CD4-positive, alpha-beta T cell treated with Interleukin-15 for 1 hour (primary cell): ENCODE results near the gene TIAL1.
A peak's percentile ranks its signal among the peaks of the same experiment; 100 is the strongest.
"Not testable (repeated sequence)": the region's sequence is repeated elsewhere in the genome, so short reads cannot be mapped to it uniquely, and the experiment has no call there.

Experiments used
- DNase-seq: peaks from one replicate; pipeline ENCODE4 v3.0.0-alpha.2; 2020

The TIAL1 gene

DNA sequence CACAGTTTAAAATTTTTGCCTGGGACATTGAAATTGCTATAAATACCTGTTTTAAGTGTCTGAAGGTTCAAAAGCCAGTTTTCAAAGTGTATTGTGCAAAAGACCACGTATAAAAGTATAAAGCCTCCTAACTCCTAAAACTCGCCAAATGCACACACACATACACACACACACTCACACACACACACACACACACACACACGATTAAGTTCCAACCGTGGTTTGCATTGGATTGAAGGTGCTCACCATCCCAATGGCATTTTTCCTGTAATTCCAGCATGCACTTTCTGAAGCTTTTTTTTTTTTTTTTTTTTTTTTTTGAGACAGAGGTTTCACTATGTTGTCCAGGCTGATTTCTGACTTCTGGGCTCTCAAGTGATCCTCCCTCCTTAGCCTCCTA is 51.5 kb downstream of the TIAL1 start:
- DNase-seq, result no peak

DNA sequence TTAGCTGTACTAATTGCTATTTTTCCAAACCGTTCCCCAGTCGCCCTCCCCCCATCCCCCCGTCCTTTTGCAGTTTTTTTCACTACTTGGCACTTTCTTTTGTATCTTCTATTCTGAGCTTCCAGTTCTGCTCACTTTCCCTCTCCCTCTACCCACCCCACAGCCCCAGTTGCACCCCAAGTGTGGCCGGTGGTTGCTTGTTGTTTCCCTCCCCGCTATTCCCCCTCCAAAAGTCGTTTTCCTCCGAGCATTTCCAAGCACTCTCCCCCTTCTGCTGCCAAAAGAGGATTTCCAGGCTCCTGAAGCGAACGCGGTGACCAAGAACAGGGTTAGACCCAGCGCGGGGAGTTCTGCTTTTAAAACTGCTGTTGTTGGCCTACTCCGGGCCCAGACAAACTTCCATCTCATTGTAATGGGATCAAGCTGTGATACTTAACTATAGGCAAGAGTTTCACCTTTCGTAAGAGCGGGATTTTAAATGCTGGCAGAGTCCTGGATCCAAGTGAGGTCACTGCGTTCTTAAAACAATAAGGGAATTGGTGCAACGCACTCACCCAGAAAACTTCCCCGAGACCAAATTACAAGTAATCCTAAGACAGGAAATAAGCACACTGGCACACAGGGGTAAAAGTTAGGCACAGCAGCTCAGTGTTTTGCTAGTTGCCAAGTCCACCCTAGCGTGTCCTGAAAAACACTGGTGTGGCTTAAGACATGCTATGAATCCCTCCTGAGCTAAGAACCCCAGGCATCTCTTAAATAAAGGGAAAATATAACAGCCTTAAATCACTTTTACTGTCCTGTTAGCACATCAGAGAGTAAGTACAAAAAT is 52.7 kb downstream of the TIAL1 start:
- DNase-seq, result no peak

DNA sequence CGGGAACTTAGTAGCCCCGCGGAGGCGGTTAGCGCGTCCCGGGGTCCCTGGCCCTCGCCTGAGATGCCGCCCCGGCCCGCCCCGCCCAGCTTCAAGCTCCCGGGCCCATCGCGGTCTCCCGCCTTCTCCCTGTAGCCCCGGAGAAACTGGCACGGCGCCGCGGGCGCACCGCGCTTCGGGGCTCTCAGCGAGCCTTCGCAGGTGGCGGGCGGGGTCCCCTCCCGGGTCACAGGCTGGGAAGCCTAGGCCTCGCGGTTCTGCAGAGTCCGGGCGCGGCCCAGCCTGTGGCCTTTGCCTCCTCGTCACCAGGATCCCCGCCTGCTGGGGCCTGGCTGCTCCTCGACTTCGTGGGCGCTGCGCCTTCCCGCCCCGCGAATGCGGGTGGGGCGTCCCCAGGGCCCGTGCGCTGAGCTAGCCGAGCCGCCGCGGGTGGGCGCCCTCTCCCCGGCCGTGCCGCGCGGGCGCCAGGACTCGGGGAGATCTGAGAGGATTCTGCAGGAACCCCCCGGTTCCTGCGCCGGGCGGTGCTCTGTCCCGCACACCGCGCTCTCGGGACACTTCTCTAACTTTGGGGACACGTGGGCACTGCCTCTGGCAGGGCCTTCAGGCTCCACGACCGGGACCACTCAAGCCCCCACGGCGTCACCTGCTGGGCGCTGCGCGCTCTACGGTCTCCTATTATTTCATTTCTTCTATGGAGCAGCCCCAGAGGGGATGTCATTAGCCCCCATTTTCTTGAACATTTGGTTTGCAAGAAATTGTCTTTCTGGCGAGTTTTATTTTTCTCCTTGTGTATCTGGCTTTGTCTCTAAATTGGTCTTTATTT is 53.6 kb downstream of the TIAL1 start:
- peak; percentile 55 for DNase-seq

DNA sequence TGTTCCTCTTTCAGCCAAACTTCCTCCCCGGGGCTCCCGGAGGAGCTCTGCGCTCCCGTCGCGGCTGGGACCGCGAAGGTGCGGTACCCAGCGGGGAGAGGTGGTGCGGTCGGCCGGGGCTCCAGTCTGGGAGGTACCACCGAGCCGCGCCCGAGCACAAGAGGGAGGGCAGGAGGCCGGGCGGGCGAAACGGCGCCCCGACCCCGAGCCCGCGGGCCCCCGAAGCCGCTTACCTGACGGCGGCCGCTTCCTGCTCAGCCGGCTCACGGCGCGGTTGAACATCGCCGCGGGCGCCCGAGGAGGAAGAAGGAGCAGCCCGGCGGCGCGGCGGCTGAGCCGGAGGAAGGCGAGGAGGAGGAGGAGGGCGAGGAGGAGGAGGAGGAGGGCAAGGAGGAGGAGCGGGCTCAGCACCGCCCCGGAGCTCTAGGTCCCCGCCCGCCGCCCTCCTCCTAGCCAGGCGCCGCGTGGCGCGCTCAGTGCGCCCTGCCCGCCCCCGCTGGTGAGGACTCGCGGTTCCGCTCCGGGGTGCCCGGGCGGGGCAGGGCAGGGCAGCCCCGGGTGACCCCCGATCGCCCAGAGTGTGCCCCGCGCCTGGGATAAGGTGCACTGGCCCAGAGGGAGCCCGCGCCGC is 54.3 kb downstream of the TIAL1 start, which contains the start of gene RGS10:
Gene RGS10, minus strand, starts transcription at position 363 of the 631 bp plus-strand sequence. Its CDS starts 81 bp downstream, at position 282.
- DNase-seq, result peak; percentile 83

DNA sequence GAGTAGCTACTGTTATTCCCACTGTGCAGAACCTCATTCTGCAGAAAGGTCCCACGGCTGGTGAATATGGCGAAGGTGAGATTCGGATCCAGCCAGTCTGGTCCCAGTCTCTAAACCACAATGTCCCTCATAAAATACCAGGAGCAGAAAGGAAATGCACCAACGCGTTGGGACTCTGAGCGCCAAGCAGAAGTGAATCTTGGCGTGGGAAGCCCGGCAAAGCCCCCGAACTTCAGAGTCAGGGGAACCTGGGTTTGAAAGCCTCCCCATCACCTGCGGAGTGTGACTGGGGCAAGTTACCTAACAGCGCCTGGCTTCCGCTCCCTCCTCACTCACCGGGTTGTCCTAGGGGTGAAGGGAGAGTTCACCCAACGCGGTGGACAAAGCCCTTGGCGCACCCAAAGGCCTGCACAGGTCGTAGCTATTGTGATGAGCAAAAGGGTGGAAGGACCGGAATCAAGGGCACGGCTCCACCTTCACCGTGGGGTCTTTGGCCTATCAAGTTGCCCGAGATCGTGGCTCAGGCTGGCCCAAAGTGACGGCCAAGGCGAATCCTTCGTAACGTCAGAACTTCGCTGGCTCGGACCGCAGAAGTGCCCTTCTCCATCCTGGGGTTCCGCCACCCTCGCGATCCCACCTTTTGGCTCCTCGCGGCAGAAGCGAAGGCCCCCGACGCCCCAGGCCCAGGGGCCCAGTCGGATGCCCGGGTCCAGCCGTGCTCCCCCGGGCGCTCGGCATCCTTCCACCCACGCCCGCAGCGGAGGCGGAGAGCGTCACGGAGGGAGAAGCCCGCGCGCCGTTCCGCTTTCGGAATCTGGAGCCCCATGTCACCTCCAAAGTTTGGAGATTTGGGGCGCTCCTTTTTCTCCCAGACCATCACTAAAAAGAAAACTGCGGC is 55.1 kb downstream of the TIAL1 start:
- no peak for DNase-seq

DNA sequence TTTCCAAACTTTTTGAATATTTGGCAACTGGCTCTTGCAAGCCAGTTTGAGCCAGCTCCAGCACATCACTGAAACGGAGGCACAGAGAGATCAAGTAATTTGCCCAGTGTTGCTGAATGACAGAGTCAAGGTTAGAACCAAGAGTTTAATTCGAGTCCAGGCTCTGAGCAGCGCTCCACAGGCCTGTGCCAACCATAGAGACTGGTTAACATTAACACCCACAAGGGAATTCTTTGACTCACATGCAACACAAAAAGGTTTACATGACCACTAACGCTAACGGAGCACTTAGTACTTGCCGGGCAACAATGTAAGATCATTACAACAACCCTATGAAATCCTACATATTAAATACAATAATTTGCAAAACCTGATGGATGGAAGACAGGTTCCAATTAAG is 55.7 kb downstream of the TIAL1 start:
- no peak for DNase-seq

DNA sequence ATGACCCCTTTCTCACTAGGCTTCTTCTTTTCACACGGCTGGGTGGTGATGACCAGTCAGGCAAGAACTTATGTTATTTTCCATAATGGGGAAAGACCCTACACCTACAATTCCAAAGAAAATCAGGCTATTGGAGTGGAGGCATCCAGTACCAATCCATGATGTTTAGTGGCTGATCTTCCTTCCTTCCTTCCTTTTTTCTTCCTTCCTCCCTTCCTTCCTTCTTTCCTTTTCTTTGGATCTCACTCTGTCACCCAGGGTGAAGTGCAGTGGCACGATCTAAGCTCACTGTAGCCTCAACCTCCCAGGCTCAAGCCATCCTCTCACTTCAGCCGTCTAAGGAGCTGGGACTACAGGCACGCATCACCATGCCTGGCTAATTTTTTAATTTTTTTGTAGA is 56.7 kb downstream of the TIAL1 start:
- DNase-seq, result no peak

DNA sequence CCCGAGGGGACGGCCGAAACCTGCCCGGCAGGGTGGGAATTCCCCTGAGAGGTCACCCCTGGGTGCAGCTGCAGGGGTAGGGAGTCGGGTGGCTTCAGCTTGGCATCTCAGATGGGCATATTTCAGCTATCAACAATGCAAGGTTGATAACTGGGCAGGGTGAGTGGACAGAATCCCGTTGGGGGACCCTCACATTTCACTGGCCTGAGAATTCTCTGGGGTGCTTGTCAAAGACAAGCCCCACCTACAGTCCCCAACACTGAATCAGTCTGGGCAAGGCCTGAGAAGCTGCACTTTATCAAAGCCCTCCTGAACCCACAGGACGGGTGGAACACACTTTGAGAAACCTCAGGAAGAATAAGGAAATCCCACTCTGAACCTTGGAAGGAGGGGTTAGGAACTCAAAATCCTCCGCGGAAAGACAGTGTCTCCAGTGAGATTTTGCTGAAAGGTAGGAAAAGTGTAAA is 57.4 kb downstream of the TIAL1 start:
- DNase-seq, result no peak

DNA sequence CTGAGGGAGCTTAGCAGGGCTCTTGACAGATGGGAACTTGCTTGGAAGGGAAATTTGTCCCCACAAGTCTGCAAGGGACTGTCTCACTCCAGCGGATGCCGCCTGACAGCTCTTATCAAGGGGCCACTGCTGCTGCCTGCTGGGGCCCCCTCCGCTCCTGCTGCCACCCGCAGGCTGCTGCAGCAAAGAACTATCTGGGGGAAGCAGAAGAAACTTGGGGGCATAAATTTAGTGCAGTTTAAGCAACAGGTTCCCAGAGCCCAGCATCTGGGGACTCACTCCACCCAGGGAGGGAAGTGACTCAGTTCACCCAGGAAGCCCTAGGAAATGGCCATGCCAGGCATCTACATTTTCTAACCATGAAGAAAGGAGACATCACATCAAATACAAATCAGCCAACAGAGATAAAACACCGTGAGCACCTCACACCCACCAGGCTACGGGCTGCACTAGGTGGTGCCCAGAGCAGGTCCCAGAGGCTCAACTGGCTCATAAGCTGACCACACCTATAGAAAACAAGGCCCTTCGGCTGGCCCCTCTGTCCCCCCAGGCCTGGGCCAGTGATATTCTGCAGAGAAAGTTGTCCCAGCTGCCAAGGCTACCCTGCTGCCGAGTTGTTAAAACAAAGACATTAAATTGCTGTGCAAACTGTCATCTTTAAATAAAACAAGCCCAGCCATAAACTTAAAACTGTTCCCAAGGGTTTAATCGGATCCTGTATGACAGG is 58.0 kb downstream of the TIAL1 start:
- DNase-seq, result no peak

DNA sequence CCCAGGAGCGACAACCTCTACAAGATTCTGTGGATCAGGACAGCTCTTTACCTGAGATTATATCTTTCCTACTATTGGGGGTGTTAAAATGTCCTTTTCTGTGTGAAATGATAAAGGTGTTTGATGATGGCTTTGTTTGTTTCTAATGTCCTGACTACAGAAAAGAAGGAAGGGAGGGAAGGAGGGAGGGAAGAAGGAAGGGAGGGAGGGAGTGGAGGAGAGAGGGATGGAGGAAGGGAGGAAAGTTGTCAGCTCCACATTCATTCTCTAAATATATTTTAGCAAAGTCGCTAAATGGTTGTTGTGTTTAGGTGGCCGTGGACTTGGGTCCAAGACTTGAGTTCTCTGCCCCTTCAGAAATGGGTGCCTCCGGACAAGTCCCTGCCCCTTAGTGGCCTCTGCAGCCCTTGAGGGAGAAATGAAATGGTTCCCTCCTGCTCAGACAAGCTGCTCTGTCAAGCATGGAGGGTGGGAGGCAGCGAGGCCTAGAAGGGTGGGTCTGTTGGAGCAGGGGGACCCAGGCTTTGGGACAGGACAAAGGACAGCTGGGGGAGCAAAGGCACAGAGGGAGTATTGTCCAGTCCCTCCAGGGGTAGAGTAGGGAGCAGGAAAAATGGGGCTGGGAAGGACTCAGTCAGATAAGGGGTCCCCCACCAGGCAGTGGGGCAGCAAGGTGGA is 58.7 kb downstream of the TIAL1 start:
- DNase-seq, result no peak

DNA sequence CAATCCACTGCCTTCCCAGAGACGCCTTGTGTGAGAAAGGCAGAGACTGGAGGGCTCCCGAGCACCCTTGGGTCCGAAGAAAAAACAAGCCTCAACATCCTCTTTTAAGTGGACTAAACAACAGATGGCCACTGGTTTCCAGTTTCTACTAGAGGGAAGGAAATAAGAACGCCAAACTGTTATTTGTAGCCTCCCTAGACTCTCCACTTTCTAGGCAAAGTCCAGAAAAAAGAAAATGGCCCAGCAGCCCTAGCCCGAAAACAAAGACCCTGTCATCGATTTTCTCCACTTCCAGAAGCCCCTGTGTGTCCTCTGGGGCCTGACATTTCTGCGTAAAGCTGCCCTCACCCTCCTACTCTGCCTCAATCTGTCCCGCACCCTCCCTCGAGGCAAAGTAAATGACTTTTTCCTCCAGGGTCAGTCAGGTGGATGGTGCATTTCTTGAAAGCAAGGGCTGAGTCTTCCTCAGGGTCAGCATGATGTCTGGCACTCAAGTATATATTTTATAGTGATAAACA is 60.2 kb downstream of the TIAL1 start:
- DNase-seq, result no peak

DNA sequence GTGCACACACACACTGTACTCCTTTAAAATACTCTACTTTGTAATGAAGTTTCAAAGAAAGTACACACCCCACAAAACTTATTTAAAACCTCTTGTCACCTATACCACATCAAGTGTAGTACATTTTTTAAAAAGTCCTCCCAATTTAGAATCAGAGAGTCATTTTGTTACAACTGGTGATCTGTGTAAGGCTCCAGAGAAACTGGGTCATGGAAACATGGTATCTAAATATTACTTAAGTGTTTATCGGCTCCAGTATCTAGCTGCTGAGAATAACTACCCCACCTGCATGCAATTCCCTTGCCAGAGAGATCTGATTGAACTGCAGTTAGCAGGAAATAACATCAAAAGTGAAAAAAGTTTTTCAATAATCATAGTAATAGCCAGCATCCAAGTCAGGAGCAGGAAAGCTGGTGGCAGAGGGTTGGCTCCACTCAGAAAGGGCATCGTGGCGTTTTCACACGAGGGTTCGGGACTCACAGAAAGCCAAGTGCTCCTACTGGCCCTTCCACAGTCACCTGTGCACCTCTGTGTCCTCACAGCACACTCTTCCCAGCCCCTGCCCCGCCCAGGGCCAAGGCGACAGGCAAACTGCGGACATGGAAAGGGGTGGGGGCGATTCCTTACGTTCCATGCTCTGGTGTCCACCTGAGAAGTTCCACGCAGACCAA is 60.8 kb downstream of the TIAL1 start:
- no peak for DNase-seq

DNA sequence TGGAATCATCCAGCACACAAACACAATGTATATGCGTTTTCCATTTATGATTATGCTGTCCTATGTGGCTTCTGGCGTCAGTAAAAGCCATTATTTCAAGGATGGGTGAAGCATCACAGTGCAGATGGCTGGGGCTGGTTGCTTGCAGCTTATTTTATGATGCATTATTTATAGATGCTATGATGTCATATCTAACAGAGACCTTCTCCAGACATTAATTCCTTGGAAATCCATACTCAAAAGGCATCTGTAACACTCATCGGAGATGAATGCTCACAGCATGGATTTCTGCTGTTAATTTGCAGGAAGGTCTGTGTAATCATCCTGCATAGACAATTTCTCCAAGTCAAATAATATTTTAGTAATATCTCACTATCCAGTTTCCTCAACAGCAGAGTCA is 61.5 kb downstream of the TIAL1 start:
- DNase-seq, result no peak

DNA sequence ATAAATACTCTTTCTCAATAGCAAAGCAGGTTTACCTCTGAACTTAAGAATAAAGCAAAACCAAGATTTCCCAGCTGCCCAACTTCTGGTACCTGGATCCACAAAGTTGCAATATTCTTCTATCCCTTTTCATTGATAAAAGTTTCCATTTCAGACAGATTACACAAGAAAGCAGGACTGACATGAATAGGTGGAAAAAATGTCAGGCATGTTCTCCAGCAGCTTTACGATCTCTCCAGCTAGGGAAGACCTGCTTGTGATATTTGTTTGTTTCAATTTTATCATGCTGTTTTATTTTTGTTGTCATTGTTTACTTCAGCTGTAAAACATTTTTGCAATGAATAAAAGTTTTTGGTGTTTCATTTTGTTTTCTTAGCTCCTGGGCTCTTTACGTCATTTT is 63.3 kb downstream of the TIAL1 start:
- no peak for DNase-seq

DNA sequence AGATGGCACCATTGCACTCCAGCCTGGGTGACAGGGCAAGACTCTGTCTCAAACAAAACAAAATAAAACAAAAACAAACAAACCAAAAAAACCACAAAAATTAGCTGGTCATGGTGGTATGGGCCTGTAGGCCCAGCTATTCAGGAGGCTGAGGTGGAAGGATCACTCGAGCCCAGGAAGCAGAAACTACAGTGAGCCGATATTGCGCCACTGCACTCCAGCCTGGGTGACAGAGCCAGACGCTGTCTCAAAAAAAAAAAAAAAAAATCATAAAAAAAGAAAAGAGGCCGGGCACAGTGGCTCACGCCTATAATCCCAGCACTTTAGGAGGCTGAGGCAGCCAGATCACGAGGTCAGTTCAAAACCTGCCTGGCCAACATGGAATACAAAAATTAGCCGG is 64.0 kb downstream of the TIAL1 start:
- DNase-seq, result not testable (repeated sequence)

DNA sequence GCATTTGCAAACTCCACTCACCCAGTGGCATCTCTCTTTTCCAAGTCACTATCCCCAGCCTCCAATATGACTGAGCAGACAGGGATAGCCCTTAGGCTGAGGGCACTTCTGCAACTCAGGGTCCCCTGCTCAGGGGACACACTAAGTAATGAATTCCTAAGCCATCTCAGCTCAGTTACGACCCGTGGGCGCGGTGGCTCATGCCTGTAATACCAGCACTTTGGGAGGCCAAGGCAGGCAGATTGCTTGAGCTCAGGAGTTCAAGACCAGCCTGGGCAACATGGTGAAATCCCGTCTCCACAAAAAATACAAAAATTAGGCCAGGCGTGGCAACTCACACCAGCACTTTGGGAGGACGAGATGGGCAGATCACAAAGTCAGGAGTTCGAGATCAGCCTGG is 64.5 kb downstream of the TIAL1 start:
- DNase-seq, result not testable (repeated sequence)

DNA sequence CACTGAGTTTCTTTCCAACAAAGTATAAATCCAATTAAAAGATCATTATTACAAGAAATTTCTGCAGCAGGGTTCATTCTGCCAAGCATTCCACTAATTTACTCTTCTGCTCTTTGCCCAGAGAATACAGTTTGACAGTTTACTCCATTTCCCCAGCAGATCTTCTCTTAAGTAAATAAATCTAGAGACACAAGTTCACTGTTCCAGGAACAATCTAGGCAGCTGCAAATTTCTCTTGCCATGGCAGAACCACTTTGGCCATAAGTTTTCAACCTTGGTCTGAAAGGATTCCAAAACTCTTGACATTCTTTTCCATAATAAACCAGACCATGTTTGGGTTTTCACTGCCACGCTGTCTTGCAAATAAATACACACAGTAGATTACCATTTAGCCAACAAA is 65.7 kb downstream of the TIAL1 start:
- no peak for DNase-seq

DNA sequence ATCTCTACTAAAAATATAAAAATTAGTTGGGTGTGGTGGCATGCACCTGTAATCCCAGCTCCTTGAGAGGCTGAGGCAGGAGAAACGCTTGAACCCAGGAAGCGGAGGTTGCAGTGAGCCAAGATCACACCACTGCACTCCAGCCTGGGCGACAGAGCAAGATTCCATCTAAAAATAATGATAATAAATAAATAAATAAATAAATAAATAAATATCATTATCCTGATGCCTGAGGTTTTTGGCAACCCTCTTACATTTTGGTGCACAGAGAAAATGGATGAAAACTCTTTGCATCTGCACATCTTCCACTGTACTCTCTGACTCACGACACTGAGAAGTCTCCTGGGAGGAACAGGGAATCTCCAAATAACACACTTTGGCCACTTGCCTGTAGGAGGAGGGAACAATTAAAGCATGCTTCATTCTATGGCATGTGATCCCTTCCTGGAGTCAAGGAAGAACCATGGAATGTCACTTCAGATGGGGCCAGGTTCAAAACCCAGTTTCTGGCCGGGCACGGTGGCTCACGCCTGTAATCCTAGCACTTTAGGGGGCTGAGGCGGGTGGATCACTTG is 68.0 kb downstream of the TIAL1 start:
- DNase-seq, result not testable (repeated sequence)

DNA sequence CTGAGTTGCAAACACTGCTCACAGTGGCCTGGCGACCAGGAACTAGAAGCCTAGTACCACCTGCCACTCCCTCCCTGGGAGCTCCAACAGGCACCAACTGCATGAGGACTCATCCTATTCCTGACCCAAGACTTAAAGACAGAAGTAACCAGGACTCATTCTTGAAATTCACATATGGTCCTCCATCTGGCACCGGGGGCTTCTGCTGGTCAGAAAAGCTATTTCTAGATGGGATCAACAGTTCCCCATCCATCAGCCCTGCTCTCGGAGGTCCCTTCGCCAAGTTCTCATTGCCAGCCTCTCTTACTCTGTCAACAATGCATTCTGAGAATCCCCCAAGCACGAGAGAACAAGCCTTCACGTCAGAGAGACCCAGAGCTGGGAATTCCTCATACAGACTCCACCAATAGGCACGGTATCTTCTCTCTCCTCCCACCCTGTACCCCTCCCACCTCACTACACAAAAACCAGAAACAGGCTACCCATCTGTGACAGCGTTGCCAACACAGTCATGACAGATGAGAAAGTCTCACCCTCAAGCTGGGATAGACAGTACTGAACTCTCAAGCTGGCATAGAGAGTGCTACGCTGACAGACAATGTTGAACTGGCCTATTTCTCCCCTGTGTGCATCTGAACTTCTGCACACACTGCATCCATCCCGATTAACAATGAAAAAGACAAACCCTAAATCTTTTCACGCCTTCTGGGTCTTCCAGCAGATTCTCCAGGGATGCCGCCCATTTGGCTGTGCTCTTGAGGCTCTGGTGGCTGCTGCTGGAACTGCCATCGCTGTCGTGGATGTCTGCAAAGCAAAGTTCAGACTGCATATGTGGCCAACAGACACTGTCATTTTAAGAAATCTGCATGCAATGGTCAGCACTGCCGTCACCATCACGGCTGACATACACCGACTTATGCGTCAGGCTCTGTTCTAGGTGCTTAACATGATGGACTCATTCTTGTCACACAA is 69.9 kb downstream of the TIAL1 start:
- DNase-seq, result no peak
